Measurements from ENCODE around the gene GSTO1. TPM values are rescaled to one million over a fixed set of nuclear protein-coding genes. Genes with fewer than 3 reads are reported as not detected.

The GSTO1 gene
- 69.3 and 92.1 TPM in 2 replicates for total RNA-seq

GRCh38 chr10:104254493-104255310, at the start of gene GSTO1:
TSS of gene GSTO1 (plus strand) at chr10:104254892. CDS start at chr10:104254929, 37 bp downstream.

GRCh38 chr10:104231784-104232612, 22.7 kb upstream of the GSTO1 start, which contains the start of gene CFAP43:
TSS of gene CFAP43 (minus strand) at chr10:104232364. CDS start at chr10:104232246, 118 bp downstream.

GRCh38 chr10:104268713-104269645, 14.3 kb downstream of the GSTO1 start, which contains the start of gene GSTO2:
TSS of gene GSTO2 (plus strand) at chr10:104269184. CDS start at chr10:104274916, 5,732 bp downstream.

Other genes with a start within 250 kb of the GSTO1 start
- 0.20 and 1.1 TPM in 2 replicates for gene COL17A1, start 169.0 kb upstream of the GSTO1 start, total RNA-seq
- gene SFR1, start 132.7 kb upstream of the GSTO1 start, total RNA-seq, result 3.9 and 5.5 TPM in 2 replicates
- 0.23 and 0.52 TPM in 2 replicates for gene CFAP43, start 22.5 kb upstream of the GSTO1 start, total RNA-seq
- 1.8 and 4.6 TPM in 2 replicates for gene GSTO2, start 14.3 kb downstream of the GSTO1 start, total RNA-seq
- gene ITPRIP, start 83.6 kb downstream of the GSTO1 start, total RNA-seq, result 19.2 and 26.0 TPM in 2 replicates
- gene CFAP58, start 98.9 kb downstream of the GSTO1 start, total RNA-seq, result 0.23 and 0.26 TPM in 2 replicates